ENCODE measurements around the gene EXOC8. TPM values are rescaled to one million over a fixed set of nuclear protein-coding genes. Genes with fewer than 3 reads are reported as not detected.

EXOC8 gene
- total RNA-seq, 1 donor from 2014 or later, result 9.9 TPM

- peaks cover 42% of the 10 kb centered on the region for H3K4me1 Mint-ChIP-seq
- H3K27ac Mint-ChIP-seq, result no peak overlapping the region
- no peak for DNase-seq (ENCODE audit: low spot score in 2 of 2, unreplicated experiment in 2 of 2)
- peaks cover 1% of the 10 kb centered on the region for H3K27me3 Mint-ChIP-seq (ENCODE audit: low read depth)
- peaks cover 2% of the 10 kb centered on the region for H3K36me3 Mint-ChIP-seq
- TF ChIP-seq, protein P1, sequence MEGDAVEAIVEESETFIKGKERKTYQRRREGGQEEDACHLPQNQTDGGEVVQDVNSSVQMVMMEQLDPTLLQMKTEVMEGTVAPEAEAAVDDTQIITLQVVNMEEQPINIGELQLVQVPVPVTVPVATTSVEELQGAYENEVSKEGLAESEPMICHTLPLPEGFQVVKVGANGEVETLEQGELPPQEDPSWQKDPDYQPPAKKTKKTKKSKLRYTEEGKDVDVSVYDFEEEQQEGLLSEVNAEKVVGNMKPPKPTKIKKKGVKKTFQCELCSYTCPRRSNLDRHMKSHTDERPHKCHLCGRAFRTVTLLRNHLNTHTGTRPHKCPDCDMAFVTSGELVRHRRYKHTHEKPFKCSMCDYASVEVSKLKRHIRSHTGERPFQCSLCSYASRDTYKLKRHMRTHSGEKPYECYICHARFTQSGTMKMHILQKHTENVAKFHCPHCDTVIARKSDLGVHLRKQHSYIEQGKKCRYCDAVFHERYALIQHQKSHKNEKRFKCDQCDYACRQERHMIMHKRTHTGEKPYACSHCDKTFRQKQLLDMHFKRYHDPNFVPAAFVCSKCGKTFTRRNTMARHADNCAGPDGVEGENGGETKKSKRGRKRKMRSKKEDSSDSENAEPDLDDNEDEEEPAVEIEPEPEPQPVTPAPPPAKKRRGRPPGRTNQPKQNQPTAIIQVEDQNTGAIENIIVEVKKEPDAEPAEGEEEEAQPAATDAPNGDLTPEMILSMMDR (IDR thresholded peaks at IDR 0.05; ENCODE audit: unreplicated experiment), result no peak
- no peak overlapping the region for H3K4me3 Mint-ChIP-seq
- no peaks in the 10 kb centered on the region for H3K9me3 Mint-ChIP-seq
Observed at GRCh38 chr1:231332761-231333160, 4.9 kb downstream of the EXOC8 start.

DNA sequence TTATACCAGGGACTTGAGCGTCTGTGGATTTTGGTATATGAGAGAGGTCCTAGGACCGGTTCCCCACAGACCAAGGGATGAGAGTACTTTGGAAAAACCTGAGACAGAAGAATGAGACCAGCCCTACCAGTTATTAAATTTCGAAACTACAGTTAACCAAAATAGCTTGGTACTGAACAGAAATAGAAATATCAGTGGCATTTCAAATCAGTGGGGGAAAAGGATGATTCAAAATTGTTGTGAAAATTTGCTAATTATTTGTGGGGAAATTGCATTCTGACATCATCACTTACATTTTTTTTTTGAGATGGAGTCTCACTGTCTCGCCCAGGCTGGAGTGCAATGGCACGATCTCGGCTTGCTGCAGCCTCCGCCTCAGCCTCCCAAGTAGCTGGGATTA is 8.2 kb downstream of the EXOC8 start:
- H3K9me3 Mint-ChIP-seq, result no peaks in the 10 kb centered on the region
- TF ChIP-seq, protein P1 (IDR thresholded peaks at IDR 0.05; ENCODE audit: unreplicated experiment), result no peak

DNA sequence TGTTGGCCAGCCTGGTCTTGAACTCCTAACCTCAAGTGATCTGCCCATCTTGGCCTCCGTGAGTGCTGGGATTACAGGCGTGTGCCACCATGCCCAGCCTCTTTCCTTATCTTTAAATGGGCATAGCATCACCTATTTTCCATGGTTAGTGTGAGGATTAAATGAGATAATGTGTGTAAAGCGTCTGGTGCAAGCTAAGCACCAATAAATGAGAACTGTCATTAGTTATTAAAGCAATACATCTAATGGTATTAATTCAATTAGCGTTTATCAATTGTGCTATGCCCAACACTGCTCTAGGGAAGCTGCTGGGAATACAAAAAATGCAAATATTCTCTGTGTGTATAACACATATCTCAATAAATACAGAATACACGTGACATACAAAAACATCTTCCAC is 10.0 kb downstream of the EXOC8 start:
- Mint-ChIP-seq H3K27me3 (ENCODE audit: low read depth) (no peaks in the 10 kb centered on the region), H3K36me3 (no peaks in the 10 kb centered on the region), H3K27ac (no peak overlapping the region), H3K4me3 (no peak overlapping the region), H3K9me3 (no peaks in the 10 kb centered on the region), H3K4me1 (no peaks in the 10 kb centered on the region)
- TF ChIP-seq, protein P1 (IDR thresholded peaks at IDR 0.05; ENCODE audit: unreplicated experiment), result no peak
- DNase-seq (ENCODE audit: low spot score in 2 of 2, unreplicated experiment in 2 of 2), result no peak

More for the DNA sequence above, 8.2 kb downstream of the EXOC8 start:
- Mint-ChIP-seq H3K36me3 (no peaks in the 10 kb centered on the region), H3K4me3 (no peak overlapping the region), H3K27me3 (ENCODE audit: low read depth) (no peaks in the 10 kb centered on the region), H3K27ac (no peak overlapping the region), H3K4me1 (peaks cover 15% of the 10 kb centered on the region)
- DNase-seq (ENCODE audit: low spot score in 2 of 2, unreplicated experiment in 2 of 2), result no peak

- Mint-ChIP-seq H3K4me1 (no peaks in the 10 kb centered on the region), H3K4me3 (no peak overlapping the region), H3K9me3 (no peaks in the 10 kb centered on the region), H3K27ac (no peak overlapping the region), H3K27me3 (ENCODE audit: low read depth) (no peaks in the 10 kb centered on the region), H3K36me3 (no peaks in the 10 kb centered on the region)
- TF ChIP-seq, protein P1 (IDR thresholded peaks at IDR 0.05; ENCODE audit: unreplicated experiment), result no peak
- no peak for DNase-seq (ENCODE audit: low spot score in 2 of 2, unreplicated experiment in 2 of 2)
Observed at GRCh38 chr1:231326248-231326647, 11.4 kb downstream of the EXOC8 start.

- Mint-ChIP-seq H3K27me3 (ENCODE audit: low read depth) (no peaks in the 10 kb centered on the region), H3K4me3 (no peak overlapping the region), H3K27ac (no peak overlapping the region), H3K36me3 (no peaks in the 10 kb centered on the region), H3K4me1 (no peaks in the 10 kb centered on the region), H3K9me3 (no peaks in the 10 kb centered on the region)
- TF ChIP-seq, protein P1 (IDR thresholded peaks at IDR 0.05; ENCODE audit: unreplicated experiment), result no peak
- no peak for DNase-seq (ENCODE audit: low spot score in 2 of 2, unreplicated experiment in 2 of 2)
Observed at GRCh38 chr1:231324660-231325059, 13.0 kb downstream of the EXOC8 start.
